MM.1S (cell line): ENCODE data around the gene HEATR5A.

Source experiments
- DNase-seq: peaks from one replicate; pipeline ENCODE4 v3.0.0-alpha.2; 2015
- H2AFZ ChIP-seq: fragments of 300-600 bp; sonication (generic); 2 replicates; pipeline ENCODE4 v1.6.0; 2016; ENCODE audit warnings: antibody characterized with exemption, low read length
- H3F3A ChIP-seq: fragments of 300-600 bp; sonication (generic); 2 replicates; pipeline ENCODE4 v1.6.1; 2016; ENCODE audit warnings: mild to moderate bottlenecking, antibody characterized with exemption, low read length, moderate library complexity, mixed read lengths; ENCODE audit not compliant: insufficient read depth
- H3K27ac ChIP-seq: fragments of 300-600 bp; sonication (generic); 2 replicates; pipeline ENCODE4 v1.5.1; 2016; ENCODE audit warnings: mild to moderate bottlenecking, low read length
- H3K27me3 ChIP-seq: fragments of 300-600 bp; sonication (generic); replicated peaks from 2 replicates; pipeline ENCODE4 v1.6.0; 2016; ENCODE audit warnings: low read length; ENCODE audit not compliant: insufficient read depth
- H3K36me3 ChIP-seq: fragments of 300-600 bp; sonication (generic); replicated peaks from 2 replicates; pipeline ENCODE4 v1.6.1; 2016; ENCODE audit warnings: mild to moderate bottlenecking, low read length, mixed read lengths; ENCODE audit not compliant: insufficient read depth
- H3K4me1 ChIP-seq: fragments of 300-600 bp; sonication (generic); 2 replicates; pipeline ENCODE4 v1.6.1; 2016; ENCODE audit warnings: low read length, mixed read lengths
- H3K4me2 ChIP-seq: fragments of 300-600 bp; sonication (generic); 2 replicates; pipeline ENCODE4 v1.6.0; 2016; ENCODE audit warnings: low read depth, low read length
- H3K4me3 ChIP-seq: fragments of 300-600 bp; sonication (generic); 2 replicates; pipeline ENCODE4 v1.5.1; 2016; ENCODE audit warnings: low read length, mixed read lengths
- H3K79me2 ChIP-seq: fragments of 300-600 bp; sonication (generic); 2 replicates; pipeline ENCODE4 v1.6.1; 2016; ENCODE audit warnings: mixed run types, low read length, mixed read lengths
- H3K9ac ChIP-seq: fragments of 300-600 bp; sonication (generic); 2 replicates; pipeline ENCODE4 v1.6.1; 2016; ENCODE audit warnings: low read length, mixed read lengths
- H3K9me2 ChIP-seq: fragments of 300-600 bp; sonication (generic); replicated peaks from 2 replicates; pipeline ENCODE4 v1.6.1; 2016; ENCODE audit warnings: mild to moderate bottlenecking, low read length, mixed read lengths; ENCODE audit not compliant: insufficient read depth
- H3K9me3 ChIP-seq: fragments of 300-600 bp; sonication (generic); replicated peaks from 2 replicates; pipeline ENCODE4 v1.6.1; 2016; ENCODE audit warnings: mild to moderate bottlenecking, low read length, mixed read lengths; ENCODE audit not compliant: insufficient read depth
- H4K20me1 ChIP-seq: fragments of 300-600 bp; sonication (generic); 2 replicates; pipeline ENCODE4 v1.6.1; 2016; ENCODE audit warnings: mild to moderate bottlenecking, low read length, moderate library complexity, mixed read lengths; ENCODE audit not compliant: insufficient read depth
- EZH2 ChIP-seq: fragments of 300-600 bp; sonication (generic); optimal IDR thresholded peaks from 2 replicates; pipeline ENCODE3; 2017; ENCODE audit warnings: low read depth, mild to moderate bottlenecking, antibody characterized with exemption, low read length, mixed read lengths
- EZH2phosphoT487 ChIP-seq: fragments of 300-600 bp; sonication (generic); IDR thresholded peaks from 2 replicates; pipeline ENCODE4 v1.6.1; 2018; ENCODE audit warnings: antibody characterized with exemption, low read length
- TF ChIP-seq, protein P1 (sequence below): fragments of 300-600 bp; sonication (generic); IDR thresholded peaks from 2 replicates; pipeline ENCODE4 v1.5.1; 2016; ENCODE audit warnings: antibody characterized with exemption, low read length, mixed read lengths

HEATR5A gene

GRCh38 chr14:31429791-31430190 is 9.4 kb upstream of the HEATR5A start:
- Histone ChIP-seq H3K79me2 (no peaks in the 10 kb centered on the region), H3K36me3 (no peaks in the 10 kb centered on the region), H3K4me3 (no peak overlapping the region), H3K27me3 (no peaks in the 10 kb centered on the region), H3K4me2 (no peak overlapping the region), H4K20me1 (no peaks in the 10 kb centered on the region), H3K9me3 (no peaks in the 10 kb centered on the region), H3K9ac (no peak overlapping the region), H3K27ac (no peak overlapping the region), H3F3A (no peaks in the 10 kb centered on the region), H3K4me1 (no peaks in the 10 kb centered on the region), H3K9me2 (no peaks in the 10 kb centered on the region), H2AFZ (no peak overlapping the region)
- no peak for DNase-seq
- TF ChIP-seq EZH2phosphoT487, result no peak
- TF ChIP-seq, protein P1, sequence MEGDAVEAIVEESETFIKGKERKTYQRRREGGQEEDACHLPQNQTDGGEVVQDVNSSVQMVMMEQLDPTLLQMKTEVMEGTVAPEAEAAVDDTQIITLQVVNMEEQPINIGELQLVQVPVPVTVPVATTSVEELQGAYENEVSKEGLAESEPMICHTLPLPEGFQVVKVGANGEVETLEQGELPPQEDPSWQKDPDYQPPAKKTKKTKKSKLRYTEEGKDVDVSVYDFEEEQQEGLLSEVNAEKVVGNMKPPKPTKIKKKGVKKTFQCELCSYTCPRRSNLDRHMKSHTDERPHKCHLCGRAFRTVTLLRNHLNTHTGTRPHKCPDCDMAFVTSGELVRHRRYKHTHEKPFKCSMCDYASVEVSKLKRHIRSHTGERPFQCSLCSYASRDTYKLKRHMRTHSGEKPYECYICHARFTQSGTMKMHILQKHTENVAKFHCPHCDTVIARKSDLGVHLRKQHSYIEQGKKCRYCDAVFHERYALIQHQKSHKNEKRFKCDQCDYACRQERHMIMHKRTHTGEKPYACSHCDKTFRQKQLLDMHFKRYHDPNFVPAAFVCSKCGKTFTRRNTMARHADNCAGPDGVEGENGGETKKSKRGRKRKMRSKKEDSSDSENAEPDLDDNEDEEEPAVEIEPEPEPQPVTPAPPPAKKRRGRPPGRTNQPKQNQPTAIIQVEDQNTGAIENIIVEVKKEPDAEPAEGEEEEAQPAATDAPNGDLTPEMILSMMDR, result no peak
- no peak for TF ChIP-seq EZH2

DNA sequence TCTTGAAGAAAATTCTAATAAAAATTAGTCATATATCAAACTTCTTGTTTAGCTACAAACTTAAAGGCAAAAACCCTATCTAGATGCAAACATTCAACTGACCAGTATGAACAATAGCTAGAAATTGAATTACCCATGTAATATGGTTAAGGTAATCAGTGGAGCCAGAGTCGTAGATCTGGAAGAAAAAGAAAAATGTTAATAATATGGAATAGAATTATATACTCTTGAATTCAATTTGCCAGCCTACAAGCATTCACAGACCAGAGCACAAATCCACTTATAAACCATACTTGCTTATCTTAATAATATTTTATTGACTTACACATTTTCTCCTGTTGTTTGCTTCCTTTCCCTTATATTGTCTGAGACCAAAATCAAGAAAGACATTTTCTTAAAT is 7.7 kb upstream of the HEATR5A start:
- H2AFZ ChIP-seq, result no peak overlapping the region
- no peak overlapping the region for H3K4me2 ChIP-seq
- TF ChIP-seq EZH2phosphoT487 (no peak), EZH2 (no peak)
- TF ChIP-seq, protein P1, result no peak
- no peaks in the 10 kb centered on the region for H3K36me3 ChIP-seq
- DNase-seq, result no peak
- H3K4me1 ChIP-seq, result no peaks in the 10 kb centered on the region
- no peaks in the 10 kb centered on the region for H3K9me2 ChIP-seq
- no peaks in the 10 kb centered on the region for H3F3A ChIP-seq
- no peaks in the 10 kb centered on the region for H3K9me3 ChIP-seq
- no peaks in the 10 kb centered on the region for H3K79me2 ChIP-seq
- no peak overlapping the region for H3K4me3 ChIP-seq
- H4K20me1 ChIP-seq, result no peaks in the 10 kb centered on the region
- no peaks in the 10 kb centered on the region for H3K27me3 ChIP-seq
- H3K9ac ChIP-seq, result no peak overlapping the region
- H3K27ac ChIP-seq, result no peak overlapping the region

DNA sequence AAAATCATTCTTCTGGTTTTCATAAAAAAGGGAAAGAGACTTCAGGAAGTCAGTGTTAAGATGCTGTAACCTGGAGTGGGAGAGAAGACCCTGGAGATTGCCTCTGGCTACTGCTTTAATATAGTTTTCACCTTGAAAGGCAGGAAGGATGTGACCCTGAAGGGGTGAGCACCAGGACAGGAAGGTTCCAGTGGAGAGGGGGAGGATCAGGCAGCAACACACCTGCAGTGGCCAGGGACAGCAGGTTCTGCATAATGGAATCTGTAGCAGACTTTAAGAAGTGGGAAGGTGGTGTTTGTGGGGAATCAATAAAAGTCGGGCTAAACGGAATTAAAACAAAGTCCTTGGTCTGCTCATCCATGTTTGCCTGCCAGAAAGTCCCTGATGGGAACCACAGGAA is 6.3 kb upstream of the HEATR5A start:
- H3K27ac ChIP-seq, result no peak overlapping the region
- no peaks in the 10 kb centered on the region for H3K9me2 ChIP-seq
- H3F3A ChIP-seq, result no peaks in the 10 kb centered on the region
- no peak overlapping the region for H3K4me3 ChIP-seq
- no peaks in the 10 kb centered on the region for H3K9me3 ChIP-seq
- no peaks in the 10 kb centered on the region for H3K27me3 ChIP-seq
- no peak overlapping the region for H3K9ac ChIP-seq
- H2AFZ ChIP-seq, result no peak overlapping the region
- no peaks in the 10 kb centered on the region for H3K4me1 ChIP-seq
- no peak overlapping the region for H3K4me2 ChIP-seq
- no peaks in the 10 kb centered on the region for H4K20me1 ChIP-seq
- no peaks in the 10 kb centered on the region for H3K79me2 ChIP-seq
- no peaks in the 10 kb centered on the region for H3K36me3 ChIP-seq
- no peak for TF ChIP-seq EZH2
- TF ChIP-seq, protein P1, result no peak
- DNase-seq, result no peak
